HuH-7.5 (cell line): ENCODE measurements around the gene CDK4.

ENCODE experiments used
- DNase-seq: peaks from one replicate; pipeline ENCODE4 v3.0.0; 2011; ENCODE audit warnings: low spot score

Gene CDK4

GRCh38 chr12:57737467-57738460 lies 14.3 kb downstream of the CDK4 start:
- DNase-seq, result no peak

GRCh38 chr12:57736741-57737466 lies 15.2 kb downstream of the CDK4 start:
- no peak for DNase-seq

GRCh38 chr12:57735952-57736740 lies 16.0 kb downstream of the CDK4 start:
- DNase-seq, result peak; percentile 86

GRCh38 chr12:57735198-57735855 lies 16.8 kb downstream of the CDK4 start:
- peak; percentile 87 for DNase-seq

GRCh38 chr12:57734591-57734990 lies 17.5 kb downstream of the CDK4 start:
- no peak for DNase-seq

- no peak for DNase-seq
Measured at GRCh38 chr12:57733928-57734327, 18.2 kb downstream of the CDK4 start.

- DNase-seq, result no peak
Measured at GRCh38 chr12:57732726-57733593, 19.1 kb downstream of the CDK4 start.

GRCh38 chr12:57732270-57732669 lies 19.8 kb downstream of the CDK4 start:
- no peak for DNase-seq

- DNase-seq, result no peak
Measured at GRCh38 chr12:57731411-57732080, 20.6 kb downstream of the CDK4 start.

- DNase-seq, result no peak
Measured at GRCh38 chr12:57730336-57731067, 21.6 kb downstream of the CDK4 start.

- no peak for DNase-seq
Measured at GRCh38 chr12:57729321-57729844, 22.7 kb downstream of the CDK4 start.

- DNase-seq, result no peak
Measured at GRCh38 chr12:57727758-57728395, 24.2 kb downstream of the CDK4 start.

GRCh38 chr12:57726884-57727757 lies 25.0 kb downstream of the CDK4 start:
- DNase-seq, result no peak

- DNase-seq, result peak; percentile 95
Measured at GRCh38 chr12:57726151-57726883, 25.8 kb downstream of the CDK4 start.

- DNase-seq, result no peak
Measured at GRCh38 chr12:57725851-57726150, 26.3 kb downstream of the CDK4 start.

- no peak for DNase-seq
Measured at GRCh38 chr12:57724936-57725740, 27.0 kb downstream of the CDK4 start.
